ACC112 (cell line): ENCODE data around the gene FUT6.

Experiments used
- H2AFZ ChIP-seq: fragments of 200-600 bp; sonication (generic); one replicate; pipeline ENCODE4 v1.6.0; 2017; ENCODE audit warnings: antibody characterized with exemption, low read length; ENCODE audit not compliant: unreplicated experiment
- H3K27ac ChIP-seq: fragments of 200-600 bp; sonication (generic); 2 replicates; pipeline ENCODE4 v1.5.1; 2014; ENCODE audit warnings: low read depth, mild to moderate bottlenecking, antibody characterized with exemption, low read length, moderate library complexity
- H3K27me3 ChIP-seq: fragments of 200-600 bp; sonication (generic); 2 replicates; pipeline ENCODE4 v1.6.1; 2014; ENCODE audit warnings: mild to moderate bottlenecking, antibody characterized with exemption, low read length, moderate library complexity, mixed read lengths; ENCODE audit not compliant: insufficient read depth
- H3K36me3 ChIP-seq: fragments of 200-600 bp; sonication (generic); 2 replicates; pipeline ENCODE4 v1.6.1; 2016; ENCODE audit warnings: mild to moderate bottlenecking, antibody characterized with exemption, low read length, moderate library complexity, mixed read lengths; ENCODE audit not compliant: insufficient read depth
- H3K4me1 ChIP-seq: fragments of 200-600 bp; sonication (generic); one replicate; pipeline ENCODE4 v1.6.1; 2016; ENCODE audit warnings: low read length, mixed read lengths; ENCODE audit not compliant: insufficient read depth, unreplicated experiment, control insufficient read depth
- H3K4me3 ChIP-seq: fragments of 200-600 bp; sonication (generic); 2 replicates; pipeline ENCODE4 v1.5.1; 2014; ENCODE audit warnings: mild to moderate bottlenecking, low read depth, low read length
- H3K79me2 ChIP-seq: fragments of 200-600 bp; sonication (generic); one replicate; pipeline ENCODE4 v1.6.0; 2016; ENCODE audit warnings: low read length; ENCODE audit not compliant: control insufficient read depth, unreplicated experiment, insufficient read depth

FUT6 gene

DNA sequence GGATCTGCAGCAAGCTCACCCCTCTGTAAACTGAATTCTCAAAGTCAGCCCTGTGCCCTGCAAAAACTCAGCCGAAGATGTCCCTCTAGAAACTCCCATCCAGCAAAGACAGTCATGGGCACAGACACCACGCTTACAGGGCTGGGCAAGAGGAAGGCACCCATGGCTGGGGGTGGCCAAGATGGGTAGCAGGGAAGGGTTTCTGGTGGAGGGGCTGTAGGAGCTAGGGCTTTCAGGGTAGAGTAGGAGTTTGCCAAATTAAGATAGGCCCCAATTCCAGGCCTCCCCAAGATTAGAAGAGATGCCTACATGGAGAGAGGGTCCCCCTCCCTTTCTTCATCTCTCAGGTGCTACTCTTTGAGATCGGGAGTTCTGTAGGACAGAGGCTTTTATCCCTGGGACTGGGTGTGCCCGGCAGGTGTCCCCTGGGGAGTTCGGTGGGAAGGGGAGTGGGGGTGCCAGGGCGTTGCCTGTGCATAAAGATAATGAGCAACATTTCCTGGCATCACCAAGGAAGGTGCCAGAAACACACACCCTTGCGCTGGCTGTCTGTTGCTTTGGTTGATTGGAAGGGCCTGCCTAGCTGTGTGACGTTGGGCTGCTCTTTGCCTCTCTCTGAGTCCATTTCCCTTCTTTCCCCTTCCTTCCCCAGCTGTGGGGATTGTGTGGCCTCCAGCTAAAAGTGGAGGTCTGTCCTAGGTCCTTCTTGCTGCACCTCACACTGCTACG, 25.2 kb downstream of the FUT6 start:
- Histone ChIP-seq H3K27me3 (no peaks in the 10 kb centered on the region), H3K4me3 (no peak overlapping the region), H2AFZ (no peak overlapping the region), H3K36me3 (no peaks in the 10 kb centered on the region), H3K27ac (no peak overlapping the region), H3K79me2 (no peaks in the 10 kb centered on the region), H3K4me1 (no peaks in the 10 kb centered on the region)

GRCh38 chr19:5811117-5811516, 28.4 kb downstream of the FUT6 start:
- no peak overlapping the region for H3K4me3 ChIP-seq
- H3K27me3 ChIP-seq: peaks cover 3% of the 10 kb centered on the region
- no peaks in the 10 kb centered on the region for H3K36me3 ChIP-seq
- no peak overlapping the region for H2AFZ ChIP-seq
- H3K79me2 ChIP-seq: no peaks in the 10 kb centered on the region
- H3K4me1 ChIP-seq: no peaks in the 10 kb centered on the region
- H3K27ac ChIP-seq: no peak overlapping the region

GRCh38 chr19:5809469-5809868, 30.0 kb downstream of the FUT6 start:
- no peaks in the 10 kb centered on the region for H3K79me2 ChIP-seq
- H3K4me3 ChIP-seq: no peak overlapping the region

GRCh38 chr19:5809053-5809452, 30.4 kb downstream of the FUT6 start:
- peaks cover 18% of the 10 kb centered on the region for H3K27me3 ChIP-seq
- H2AFZ ChIP-seq: no peak overlapping the region
- H3K36me3 ChIP-seq: no peaks in the 10 kb centered on the region
- H3K79me2 ChIP-seq: no peaks in the 10 kb centered on the region
- no peaks in the 10 kb centered on the region for H3K4me1 ChIP-seq
- H3K27ac ChIP-seq: no peak overlapping the region
- no peak overlapping the region for H3K4me3 ChIP-seq

More at GRCh38 chr19:5809469-5809868, 30.0 kb downstream of the FUT6 start:
- Histone ChIP-seq H3K27ac (no peak overlapping the region), H3K27me3 (peaks cover 14% of the 10 kb centered on the region), H2AFZ (no peak overlapping the region), H3K36me3 (no peaks in the 10 kb centered on the region), H3K4me1 (no peaks in the 10 kb centered on the region)

- no peak overlapping the region for H3K27ac ChIP-seq
- no peaks in the 10 kb centered on the region for H3K79me2 ChIP-seq
Measured at GRCh38 chr19:5808120-5808816, 31.2 kb downstream of the FUT6 start.

GRCh38 chr19:5806905-5807304, 32.6 kb downstream of the FUT6 start:
- Histone ChIP-seq H2AFZ (no peak overlapping the region), H3K36me3 (no peaks in the 10 kb centered on the region), H3K4me1 (peaks cover 3% of the 10 kb centered on the region), H3K27ac (no peak overlapping the region), H3K4me3 (no peak overlapping the region), H3K27me3 (peaks cover 18% of the 10 kb centered on the region), H3K79me2 (no peaks in the 10 kb centered on the region)

More at GRCh38 chr19:5808120-5808816, 31.2 kb downstream of the FUT6 start:
- H3K4me3 ChIP-seq: no peak overlapping the region
- H2AFZ ChIP-seq: no peak overlapping the region
- peaks cover 3% of the 10 kb centered on the region for H3K4me1 ChIP-seq
- H3K27me3 ChIP-seq: peaks cover 18% of the 10 kb centered on the region
- no peaks in the 10 kb centered on the region for H3K36me3 ChIP-seq

- Histone ChIP-seq H3K27me3 (peaks cover 18% of the 10 kb centered on the region), H2AFZ (no peak overlapping the region), H3K36me3 (no peaks in the 10 kb centered on the region), H3K4me3 (no peak overlapping the region), H3K27ac (no peak overlapping the region), H3K4me1 (peaks cover 3% of the 10 kb centered on the region), H3K79me2 (no peaks in the 10 kb centered on the region)
Measured at GRCh38 chr19:5806133-5806489, 33.4 kb downstream of the FUT6 start.

- H3K36me3 ChIP-seq: no peaks in the 10 kb centered on the region
- H3K79me2 ChIP-seq: no peaks in the 10 kb centered on the region
- no peak overlapping the region for H2AFZ ChIP-seq
- no peak overlapping the region for H3K4me3 ChIP-seq
- no peak overlapping the region for H3K27ac ChIP-seq
- peaks cover 3% of the 10 kb centered on the region for H3K4me1 ChIP-seq
- H3K27me3 ChIP-seq: peaks cover 18% of the 10 kb centered on the region
Measured at GRCh38 chr19:5805462-5806132, 33.9 kb downstream of the FUT6 start.

DNA sequence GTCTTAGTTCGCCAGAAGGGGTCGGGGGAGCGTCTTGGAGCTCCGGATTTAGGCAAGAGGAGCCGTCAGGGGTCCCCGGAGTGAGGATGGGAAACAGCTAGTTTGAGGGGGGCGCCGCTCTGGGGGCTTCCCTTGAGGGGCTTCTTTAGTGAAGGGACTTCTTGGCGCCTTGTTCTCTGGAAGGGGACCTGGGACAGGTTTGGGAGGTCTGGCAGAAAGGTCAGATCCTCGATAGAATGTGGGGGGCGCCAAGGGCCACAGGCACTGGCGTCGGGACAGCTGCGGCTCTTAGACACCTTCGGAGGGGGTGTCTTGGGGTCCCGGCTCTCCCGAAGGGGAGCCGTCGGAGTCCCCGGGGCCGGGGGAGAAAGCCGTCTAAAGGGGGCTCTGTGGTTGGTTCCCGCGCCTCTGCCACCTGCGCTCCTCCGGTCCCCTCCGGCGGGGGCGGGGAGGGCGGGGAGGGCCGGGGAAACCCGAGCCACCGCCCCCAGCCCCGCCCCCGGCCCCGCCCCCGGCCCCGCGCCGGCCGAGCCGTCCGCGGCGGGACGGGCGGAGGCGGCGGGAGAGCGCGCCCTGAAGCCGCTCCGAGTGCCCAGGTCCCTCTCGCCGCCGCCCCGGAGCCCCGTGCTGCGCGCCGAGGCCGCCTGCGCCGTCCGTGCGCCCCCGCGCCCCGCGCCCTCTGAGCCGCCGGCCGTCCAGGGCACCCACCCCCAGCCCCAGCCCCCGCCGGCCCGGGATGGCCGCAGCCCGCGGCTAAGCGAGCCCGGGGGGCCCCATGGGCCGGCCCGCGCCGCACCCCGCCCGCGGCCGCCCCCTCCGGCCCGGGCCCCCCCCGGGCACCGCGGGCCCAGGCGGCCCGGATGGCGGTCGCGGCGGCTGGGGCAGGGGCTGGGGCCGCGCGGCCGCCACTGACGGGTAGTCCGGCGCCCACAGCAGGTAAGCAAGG, 34.7 kb downstream of the FUT6 start, which contains the start of gene NRTN:
TSS of gene NRTN (plus strand) at position 552 of the 946 bp plus-strand sequence. CDS start 19,099 bp downstream, outside the sequence.
- Histone ChIP-seq H3K79me2 (no peaks in the 10 kb centered on the region), H3K27ac (no peak within 1 kb of the TSS), H3K36me3 (no peaks in the 10 kb centered on the region), H3K4me1 (peaks cover 3% of the 10 kb centered on the region), H2AFZ (no peak within 1 kb of the TSS), H3K4me3 (peak within 1 kb of the TSS; percentile 70; the same call in 1 of the 2 replicates), H3K27me3 (peaks cover 18% of the 10 kb centered on the region)
